Epithelial cell of proximal tubule (primary cell): ENCODE measurements around the gene WDR20. TPM values are rescaled to one million over a fixed set of nuclear protein-coding genes. Genes with fewer than 3 reads are reported as not detected.
"Not testable (repeated sequence)": the region's sequence is repeated elsewhere in the genome, so short reads cannot be mapped to it uniquely, and the experiment has no call there.

Source experiments
- DNase-seq: peaks from one replicate; pipeline ENCODE4 v3.0.0-alpha.2; 2011; ENCODE audit warnings: low read depth
- H3K4me3 ChIP-seq: 2 replicates; pipeline ENCODE4 v1.5.1; 2011; ENCODE audit warnings: low read depth, mild to moderate bottlenecking, low read length
- total RNA-seq: library from RNA; depleted of rRNA; stranded (reverse); fragments of >200 nt; gene quantifications from 2 replicates; pipeline ENCODE4 v1.2.3, GENCODE V29; 2015
- TF ChIP-seq, protein P1 (sequence below): conservative IDR thresholded peaks from 2 replicates; pipeline ENCODE4 v1.5.1; 2012; ENCODE audit warnings: low read depth, mild to moderate bottlenecking, low read length

Gene WDR20
- total RNA-seq, 1 donor from 2014 or later = 13.8 TPM

GRCh38 chr14:102117852-102118251, 21.8 kb upstream of the WDR20 start:
- TF ChIP-seq, protein P1, sequence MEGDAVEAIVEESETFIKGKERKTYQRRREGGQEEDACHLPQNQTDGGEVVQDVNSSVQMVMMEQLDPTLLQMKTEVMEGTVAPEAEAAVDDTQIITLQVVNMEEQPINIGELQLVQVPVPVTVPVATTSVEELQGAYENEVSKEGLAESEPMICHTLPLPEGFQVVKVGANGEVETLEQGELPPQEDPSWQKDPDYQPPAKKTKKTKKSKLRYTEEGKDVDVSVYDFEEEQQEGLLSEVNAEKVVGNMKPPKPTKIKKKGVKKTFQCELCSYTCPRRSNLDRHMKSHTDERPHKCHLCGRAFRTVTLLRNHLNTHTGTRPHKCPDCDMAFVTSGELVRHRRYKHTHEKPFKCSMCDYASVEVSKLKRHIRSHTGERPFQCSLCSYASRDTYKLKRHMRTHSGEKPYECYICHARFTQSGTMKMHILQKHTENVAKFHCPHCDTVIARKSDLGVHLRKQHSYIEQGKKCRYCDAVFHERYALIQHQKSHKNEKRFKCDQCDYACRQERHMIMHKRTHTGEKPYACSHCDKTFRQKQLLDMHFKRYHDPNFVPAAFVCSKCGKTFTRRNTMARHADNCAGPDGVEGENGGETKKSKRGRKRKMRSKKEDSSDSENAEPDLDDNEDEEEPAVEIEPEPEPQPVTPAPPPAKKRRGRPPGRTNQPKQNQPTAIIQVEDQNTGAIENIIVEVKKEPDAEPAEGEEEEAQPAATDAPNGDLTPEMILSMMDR = no peak
- no peak for DNase-seq
- no peak overlapping the region for H3K4me3 ChIP-seq

GRCh38 chr14:102120888-102121287, 18.8 kb upstream of the WDR20 start:
- no peak overlapping the region for H3K4me3 ChIP-seq
- TF ChIP-seq, protein P1 = no peak
- DNase-seq = no peak

DNA sequence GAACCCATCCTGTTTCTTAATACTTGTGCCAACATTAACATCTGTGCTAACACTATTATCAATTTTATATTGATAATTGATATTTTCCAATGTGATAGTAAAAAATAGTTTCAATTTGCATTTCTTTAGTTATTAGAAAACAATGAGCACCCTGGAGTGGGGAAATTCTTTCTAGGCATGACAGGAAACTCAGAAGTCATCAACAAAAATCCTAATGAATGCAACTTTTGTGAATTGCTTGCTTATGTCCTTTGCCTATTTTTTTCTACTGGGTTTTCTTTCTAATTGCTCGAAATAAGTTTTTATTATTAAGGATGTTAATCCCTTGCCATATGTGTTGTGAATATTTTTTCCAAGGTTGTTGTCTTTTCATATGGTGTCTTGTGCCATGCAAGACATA, 18.1 kb upstream of the WDR20 start:
- DNase-seq = no peak
- no peak overlapping the region for H3K4me3 ChIP-seq
- TF ChIP-seq, protein P1 = no peak

GRCh38 chr14:102124419-102124818, 15.3 kb upstream of the WDR20 start:
- H3K4me3 ChIP-seq = no peak overlapping the region
- no peak for DNase-seq
- TF ChIP-seq, protein P1 = no peak

GRCh38 chr14:102125546-102125945, 14.2 kb upstream of the WDR20 start:
- H3K4me3 ChIP-seq = peak overlapping the region; percentile 18
- TF ChIP-seq, protein P1 = no peak
- DNase-seq = peak; percentile 95

GRCh38 chr14:102126807-102127455, 12.8 kb upstream of the WDR20 start:
- no peak overlapping the region for H3K4me3 ChIP-seq
- DNase-seq = no peak
- TF ChIP-seq, protein P1 = no peak

DNA sequence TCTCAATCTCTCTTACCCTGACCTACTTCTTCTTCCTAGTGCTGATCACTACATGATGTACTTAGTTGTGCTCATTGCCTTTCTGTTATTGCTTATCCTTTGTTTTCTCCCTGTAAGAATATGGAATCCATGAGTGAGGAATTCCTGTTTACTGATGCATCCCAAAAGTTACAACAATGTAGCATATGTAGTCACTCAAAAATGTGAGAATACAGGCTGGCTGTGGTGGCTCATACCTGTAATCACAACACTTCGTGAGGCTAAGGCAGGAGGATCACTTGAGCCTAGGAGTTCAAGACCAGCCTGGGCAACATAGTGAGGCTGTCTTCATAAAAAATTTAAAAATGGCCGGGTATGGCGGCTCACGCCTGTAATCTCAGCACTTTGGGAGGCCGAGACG, 8.0 kb upstream of the WDR20 start:
- no peak overlapping the region for H3K4me3 ChIP-seq
- DNase-seq = no peak
- TF ChIP-seq, protein P1 = no peak

DNA sequence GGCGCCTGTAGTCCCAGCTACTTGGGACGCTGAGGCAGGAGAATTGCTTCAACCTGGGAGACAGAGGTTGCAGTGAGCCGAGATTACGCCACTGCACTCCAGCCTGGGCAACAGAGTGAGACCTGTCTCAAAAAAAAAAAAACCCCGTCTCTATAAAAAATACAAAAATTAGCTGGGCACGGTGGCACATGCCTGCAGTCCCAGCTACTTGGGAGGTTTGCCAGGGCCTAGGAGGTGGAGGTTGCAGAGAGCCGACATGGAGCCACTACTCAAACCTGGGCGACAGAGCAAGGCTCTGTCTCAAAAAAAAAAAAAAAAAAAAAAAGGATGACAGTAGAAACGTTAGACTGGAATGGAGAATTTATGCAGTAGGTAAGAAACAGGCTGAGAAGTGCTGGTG, 5.7 kb upstream of the WDR20 start:
- not testable (repeated sequence) for H3K4me3 ChIP-seq, DNase-seq

DNA sequence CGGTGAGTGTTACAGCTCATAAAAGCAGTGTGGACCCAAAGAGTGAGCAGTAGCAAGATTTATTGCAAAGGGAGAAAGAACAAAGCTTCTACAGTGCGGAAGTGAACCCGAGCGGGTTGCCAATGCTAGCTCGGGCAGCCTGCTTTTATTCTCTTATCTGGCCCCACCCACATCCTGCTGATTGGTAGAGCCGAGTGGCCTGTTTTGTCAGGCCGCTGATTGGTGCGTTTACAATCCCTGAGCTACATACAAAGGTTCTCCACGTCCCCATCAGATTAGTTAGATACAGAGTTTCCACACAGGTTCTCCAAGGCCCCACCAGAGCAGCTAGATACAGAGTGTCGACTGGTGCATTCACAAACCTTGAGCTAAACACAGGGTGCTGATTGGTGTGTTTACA, 5.0 kb upstream of the WDR20 start:
- H3K4me3 ChIP-seq, DNase-seq: not testable (repeated sequence)

- DNase-seq = not testable (repeated sequence)
These were observed 4.2 kb upstream of the WDR20 start for GRCh38 chr14:102135456-102135855.

More at GRCh38 chr14:102135456-102135855, 4.2 kb upstream of the WDR20 start:
- H3K4me3 ChIP-seq = not testable (repeated sequence)
